GM21576 (cell line): ENCODE results near the gene SCT.
"Not testable (repeated sequence)": the region's sequence is repeated elsewhere in the genome, so short reads cannot be mapped to it uniquely, and the experiment has no call there.

Source experiments
- ATAC-seq: cut with Tn5 transposase; IDR thresholded peaks from one replicate; pipeline ENCODE4 v1.9.1; 2021; ENCODE audit warnings: mild to moderate bottlenecking, moderate library complexity; ENCODE audit not compliant: unreplicated experiment

Gene SCT

GRCh38 chr11:626475-627307, at the start of gene SCT:
Gene SCT, minus strand, starts transcription at chr11:627181. Its CDS starts 38 bp downstream, at chr11:627143.
- no peak for ATAC-seq

- ATAC-seq, result no peak
These were observed 47.4 kb upstream of the SCT start for GRCh38 chr11:674406-674805.

- no peak for ATAC-seq
These were observed 46.9 kb upstream of the SCT start for GRCh38 chr11:673866-674265.

GRCh38 chr11:665704-666281, 38.8 kb upstream of the SCT start:
- no peak for ATAC-seq

- no peak for ATAC-seq
These were observed 38.2 kb upstream of the SCT start for GRCh38 chr11:665062-665703.

- ATAC-seq, result no peak
These were observed 35.8 kb upstream of the SCT start for GRCh38 chr11:662689-663274.

- no peak for ATAC-seq
These were observed 33.9 kb upstream of the SCT start for GRCh38 chr11:660681-661444.

GRCh38 chr11:660281-660680, 33.3 kb upstream of the SCT start:
- ATAC-seq, result no peak

- ATAC-seq, result no peak
These were observed 32.6 kb upstream of the SCT start for GRCh38 chr11:659532-660085.

GRCh38 chr11:657691-658126, 30.7 kb upstream of the SCT start:
- no peak for ATAC-seq

GRCh38 chr11:656866-657265, 29.9 kb upstream of the SCT start:
- no peak for ATAC-seq

- ATAC-seq, result no peak
These were observed 29.4 kb upstream of the SCT start for GRCh38 chr11:656426-656825.

- no peak for ATAC-seq
These were observed 28.2 kb upstream of the SCT start for GRCh38 chr11:655036-655726.

GRCh38 chr11:654444-654843, 27.5 kb upstream of the SCT start:
- ATAC-seq, result not testable (repeated sequence)

GRCh38 chr11:653837-654236, 26.9 kb upstream of the SCT start:
- ATAC-seq, result no peak

GRCh38 chr11:653136-653535, 26.2 kb upstream of the SCT start:
- not testable (repeated sequence) for ATAC-seq

- ATAC-seq, result no peak
These were observed 23.5 kb upstream of the SCT start for GRCh38 chr11:650482-650881.

GRCh38 chr11:647672-648158, 20.7 kb upstream of the SCT start:
- not testable (repeated sequence) for ATAC-seq

- no peak for ATAC-seq
These were observed 19.2 kb upstream of the SCT start for GRCh38 chr11:646214-646613.

- ATAC-seq, result no peak
These were observed 18.6 kb upstream of the SCT start for GRCh38 chr11:645536-645935.
